HepG2 (cell line): Measurements from ENCODE around the gene KAZN. TPM values are rescaled to one million over a fixed set of nuclear protein-coding genes. Genes with fewer than 3 reads are reported as not detected.

Source experiments
- ATAC-seq: fragments of 200-7000 bp; cut with Tn5 transposase; 3 replicates; pipeline ENCODE4 v1.9.1; 2020; ENCODE audit warnings: mild to moderate bottlenecking, moderate library complexity
- BruUV-seq: library from RNA; stranded (reverse); fragments of 400-500 nt; replicated peaks from 2 replicates; lab custom pipeline; 2021; lab: Mats Ljungman, UMichigan
- CTCF ChIA-PET: fragments of 300-600 bp; formaldehyde crosslinking; extraction: SDS; loops from one replicate; lab custom pipeline; 2021; ENCODE audit warnings: low total read pairs, inconsistent platforms, low intra/inter-chr PET ratio; lab: Yijun Ruan, JAX
- POLR2A ChIA-PET: fragments of 350-600 bp; sonication (Branson Sonifier 250); formaldehyde crosslinking; loops from one replicate; lab custom pipeline; 2020; ENCODE audit warnings: antibody characterized with exemption, inconsistent platforms; lab: Yijun Ruan, JAX
- DNase-seq: peaks from one replicate; pipeline ENCODE4 v3.0.0-alpha.2; 2015; ENCODE audit warnings: low spot score
- FAIRE-seq: peaks from 3 replicates; lab custom pipeline; 2011; peaks lifted over from hg19 to GRCh38; lab: Jason Lieb, UNC
- H2AFZ ChIP-seq: one replicate; pipeline ENCODE4 v1.6.1; 2011; ENCODE audit warnings: low read length, inconsistent platforms
- H3K27ac ChIP-seq: fragments of 300-600 bp; 3 replicates; pipeline ENCODE4 v1.8.0; 2011; ENCODE audit warnings: mixed run types, mild to moderate bottlenecking, mixed read lengths, low read length, inconsistent platforms; ENCODE audit not compliant: insufficient read depth; ENCODE audit errors: extremely low read length
- H3K27me3 ChIP-seq, 2 experiments: fragments of 200-600 bp in 1 of 2; 2 replicates in 1 of 2; 3 replicates in 1 of 2; pipeline versions ENCODE4 v1.6.0 to v1.8.0; 2011; ENCODE audit warnings: low read length in 2 of 2, mild to moderate bottlenecking in 2 of 2, moderate library complexity in 2 of 2, inconsistent platforms in 1 of 2; ENCODE audit not compliant: insufficient read depth in 2 of 2, control insufficient read depth in 1 of 2
- H3K36me3 ChIP-seq, 2 experiments: fragments of 200-600 bp in 1 of 2; replicated peaks in 1 of 2; 2 replicates in 1 of 2; 3 replicates in 1 of 2; pipeline versions ENCODE4 v1.5.1 to v1.8.0; 2011; ENCODE audit warnings: low read length in 2 of 2, inconsistent platforms in 1 of 2; ENCODE audit not compliant: insufficient read depth in 2 of 2, control insufficient read depth in 1 of 2
- H3K4me1 ChIP-seq: 2 replicates; pipeline ENCODE4 v1.5.1; 2012; ENCODE audit warnings: low read length, inconsistent platforms; ENCODE audit not compliant: insufficient read depth
- H3K4me2 ChIP-seq: 2 replicates; pipeline ENCODE4 v1.6.0; 2011; ENCODE audit warnings: low read depth, low read length, inconsistent platforms
- H3K4me3 ChIP-seq, 3 experiments: fragments of 200-600 bp in 1 of 3; sonication (generic), shearing (Covaris generic) in 1 of 3; replicated peaks in 1 of 3; 2 replicates each; pipeline ENCODE4 v1.5.1; 2011 to 2016; ENCODE audit warnings: low read length in 3 of 3, inconsistent platforms in 2 of 3, low read depth in 2 of 3, mild to moderate bottlenecking in 2 of 3, control low read depth in 1 of 3, mixed read lengths in 1 of 3; ENCODE audit not compliant: insufficient read depth in 1 of 3
- H3K79me2 ChIP-seq: one replicate; pipeline ENCODE4 v1.6.1; 2011; ENCODE audit warnings: low read length, inconsistent platforms; ENCODE audit not compliant: insufficient read depth
- H3K9ac ChIP-seq: 2 replicates; pipeline ENCODE4 v1.6.0; 2011; ENCODE audit warnings: mild to moderate bottlenecking, low read depth, low read length, inconsistent platforms; ENCODE audit not compliant: insufficient read depth
- H3K9me3 ChIP-seq: 2 replicates; pipeline ENCODE4 v1.5.1; 2012; ENCODE audit warnings: mild to moderate bottlenecking, low read length
- H4K20me1 ChIP-seq: 2 replicates; pipeline ENCODE4 v1.6.0; 2011; ENCODE audit warnings: inconsistent platforms, mild to moderate bottlenecking, low read length, moderate library complexity; ENCODE audit not compliant: insufficient read depth
- ATF7 ChIP-seq, 2 experiments: fragments of 450-650 bp in 1 of 2; sonication (generic) in 1 of 2; formaldehyde crosslinking in 1 of 2; IDR thresholded peaks; 2 replicates each; pipeline versions ENCODE4 v1.4.0 to v1.6.1; 2016 to 2020; ENCODE audit warnings: antibody characterized with exemption in 1 of 2, mild to moderate bottlenecking in 1 of 2, missing genetic modification reagents in 1 of 2
- CREB1 ChIP-seq, 2 experiments: fragments of 450-650 bp in 1 of 2; IDR thresholded peaks; 2 replicates each; pipeline ENCODE4 v1.6.1; 2016 to 2017; ENCODE audit warnings: control low read depth in 1 of 2, mild to moderate bottlenecking in 1 of 2, missing compliant biosample characterization in 1 of 2, missing genetic modification characterization in 1 of 2
- HNF1A ChIP-seq, 2 experiments: sonication (generic) in 1 of 2; formaldehyde crosslinking in 1 of 2; IDR thresholded peaks; 2 replicates each; pipeline versions ENCODE4 v1.4.0 to v1.6.1; 2016 to 2020; ENCODE audit warnings: borderline replicate concordance in 1 of 2, low read depth in 1 of 2, mild to moderate bottlenecking in 1 of 2, missing genetic modification reagents in 1 of 2
- KDM1A ChIP-seq: IDR thresholded peaks from 2 replicates; pipeline ENCODE4 v1.6.1; 2016; ENCODE audit warnings: missing compliant biosample characterization
- ZNF660 ChIP-seq: sonication (generic); formaldehyde crosslinking; IDR thresholded peaks from 2 replicates; pipeline ENCODE4 v1.5.1; 2020; ENCODE audit warnings: mild to moderate bottlenecking, low read depth, missing genetic modification reagents, borderline replicate concordance
- WGBS: methylation state at CpG from one replicate; pipeline ENCODE4 v1.1.6; 2017; ENCODE audit warnings: low lambda C conversion rate; 5-methylcytosine and 5-hydroxymethylcytosine counted together
- in situ Hi-C: cut with HindIII; loops from 2 replicates; pipeline ENCODE4 v1.10.0; 2017; ENCODE audit warnings: low pct_unique_long_range_greater_than_20kb; ENCODE audit not compliant: extremely low pct_ligation_motif_present
- intact Hi-C: fragments of 100-400 bp; cut with micrococcal nuclease; formaldehyde crosslinking; loops from one replicate; pipeline ENCODE4 v1.10.0; 2022; ENCODE audit not compliant: unreplicated experiment
- polyA plus RNA-seq, 8 experiments: library from polyadenylated mRNA; depleted of rRNA in 3 of 8; stranded (reverse) in 7 of 8; unstranded in 1 of 8; fragments of >200 nt; fragmentation: Illumina TruSeq in 4 of 8; extraction: Trizol in 4 of 8; gene quantifications; 2 replicates each; pipeline versions ENCODE4 v1.2.1 to v1.2.3, GENCODE V29; 2011 to 2016; ENCODE audit warnings: low read depth in 4 of 8, missing spikeins in 1 of 8, mixed read lengths in 1 of 8; ENCODE audit not compliant: insufficient read depth in 1 of 8
- total RNA-seq, 5 experiments: library from RNA; depleted of rRNA; stranded (reverse); fragments of >200 nt; fragmentation: Illumina TruSeq; extraction: Trizol; gene quantifications; 2 replicates each; pipeline ENCODE4 v1.2.3, GENCODE V29; 2016; ENCODE audit warnings: low read depth in 1 of 5

KAZN gene
- total and polyA plus RNA-seq, 2 of the 13 experiments (the other 11 are each of a cell fraction or from before 2014, with no cell fraction given) = 10.4 to 13.5 TPM

GRCh38 chr1:14840374-14840773 is 241.9 kb downstream of the KAZN start:
- DNase-seq (no peak), FAIRE-seq (no peak), ATAC-seq (no peak)
- H3K9ac ChIP-seq = no peak overlapping the region
- H3K27me3 ChIP-seq = peaks cover 2 to 9% of the 10 kb centered on the region in 2 experiments; a peak in 2 of 5 replicates
- TF ChIP-seq KDM1A (CRISPR knock-in tag) = no peak
- no peak for TF ChIP-seq HNF1A (IDR thresholded peaks at IDR 0.05; ENCODE audit: low read depth)
- no peak for TF ChIP-seq HNF1A (CRISPR knock-in tag; IDR thresholded peaks at IDR 0.05; ENCODE audit: borderline replicate concordance)
- H4K20me1 ChIP-seq = no peaks in the 10 kb centered on the region
- H3K79me2 ChIP-seq = no peaks in the 10 kb centered on the region
- BruUV-seq = no TSS peak
- no peaks in the 10 kb centered on the region for H3K4me1 ChIP-seq
- H3K9me3 ChIP-seq = peaks cover 22% of the 10 kb centered on the region
- POLR2A ChIA-PET = no interaction called here
- in situ Hi-C loops = no loop called here
- H3K4me2 ChIP-seq = no peak overlapping the region
- no peaks in the 10 kb centered on the region for H3K36me3 ChIP-seq
- H2AFZ ChIP-seq = no peak overlapping the region
- 15% methylated on average over 4 of the region's 7 CpGs for WGBS
- intact Hi-C loops = no loop called here
- CTCF ChIA-PET = no interaction called here
- H3K4me3 ChIP-seq = no peak overlapping the region
- H3K27ac ChIP-seq = no peak overlapping the region

DNA sequence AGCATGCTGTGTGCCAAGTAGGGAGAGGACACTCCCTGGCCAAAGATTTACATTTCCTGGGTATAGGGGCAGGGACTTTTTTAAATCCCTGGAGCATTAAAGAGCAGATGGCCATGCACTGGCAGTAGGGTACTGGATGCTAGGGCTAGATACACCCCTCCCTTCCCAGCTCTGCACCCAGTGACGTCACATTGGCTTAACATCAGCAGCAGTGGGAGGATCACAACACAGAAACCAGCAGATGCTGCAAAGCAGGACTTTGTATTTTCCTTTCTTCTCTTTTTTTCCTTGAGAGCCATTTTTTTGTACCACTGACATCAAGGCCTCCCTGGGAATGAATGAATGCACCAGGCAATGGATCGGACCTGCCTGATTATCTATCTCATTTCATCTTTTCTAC is 243.0 kb downstream of the KAZN start:
- intact Hi-C loops = no loop called here
- Histone ChIP-seq H3K79me2 (no peaks in the 10 kb centered on the region), H3K27ac (no peak overlapping the region), H3K4me2 (no peak overlapping the region), H3K27me3 (no peaks in the 10 kb centered on the region; a peak in 1 of 5 replicates), H3K4me1 (no peaks in the 10 kb centered on the region), H2AFZ (no peak overlapping the region), H3K4me3 (no peak overlapping the region), H3K9ac (no peak overlapping the region), H3K9me3 (peaks cover 22% of the 10 kb centered on the region), H3K36me3 (no peaks in the 10 kb centered on the region), H4K20me1 (no peaks in the 10 kb centered on the region)
- no TSS peak for BruUV-seq
- CTCF ChIA-PET = no interaction called here
- FAIRE-seq = no peak
- DNase-seq = no peak
- 2% methylated on average over 2 of the region's 2 CpGs for WGBS
- in situ Hi-C loops = no loop called here
- POLR2A ChIA-PET = no interaction called here
- peak; percentile 92 for TF ChIP-seq CREB1 (IDR thresholded peaks at IDR 0.05)
- TF ChIP-seq CREB1 (CRISPR knock-in tag; IDR thresholded peaks at IDR 0.05) = no peak
- peak; percentile 31; the same call in 1 of the 2 replicates for TF ChIP-seq ATF7 (IDR thresholded peaks at IDR 0.05)
- no peak for TF ChIP-seq ATF7 (CRISPR knock-in tag; IDR thresholded peaks at IDR 0.05)
- TF ChIP-seq ZNF660 (CRISPR knock-in tag) = no peak
- no peak for ATAC-seq
